GM21528 (cell line): ENCODE data around the gene MED10.

Source experiments
- ATAC-seq: cut with Tn5 transposase; IDR thresholded peaks from one replicate; pipeline ENCODE4 v1.9.1; 2021; ENCODE audit warnings: mild to moderate bottlenecking, moderate library complexity; ENCODE audit not compliant: unreplicated experiment, low FRiP score

MED10 gene, protein sequence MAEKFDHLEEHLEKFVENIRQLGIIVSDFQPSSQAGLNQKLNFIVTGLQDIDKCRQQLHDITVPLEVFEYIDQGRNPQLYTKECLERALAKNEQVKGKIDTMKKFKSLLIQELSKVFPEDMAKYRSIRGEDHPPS

DNA sequence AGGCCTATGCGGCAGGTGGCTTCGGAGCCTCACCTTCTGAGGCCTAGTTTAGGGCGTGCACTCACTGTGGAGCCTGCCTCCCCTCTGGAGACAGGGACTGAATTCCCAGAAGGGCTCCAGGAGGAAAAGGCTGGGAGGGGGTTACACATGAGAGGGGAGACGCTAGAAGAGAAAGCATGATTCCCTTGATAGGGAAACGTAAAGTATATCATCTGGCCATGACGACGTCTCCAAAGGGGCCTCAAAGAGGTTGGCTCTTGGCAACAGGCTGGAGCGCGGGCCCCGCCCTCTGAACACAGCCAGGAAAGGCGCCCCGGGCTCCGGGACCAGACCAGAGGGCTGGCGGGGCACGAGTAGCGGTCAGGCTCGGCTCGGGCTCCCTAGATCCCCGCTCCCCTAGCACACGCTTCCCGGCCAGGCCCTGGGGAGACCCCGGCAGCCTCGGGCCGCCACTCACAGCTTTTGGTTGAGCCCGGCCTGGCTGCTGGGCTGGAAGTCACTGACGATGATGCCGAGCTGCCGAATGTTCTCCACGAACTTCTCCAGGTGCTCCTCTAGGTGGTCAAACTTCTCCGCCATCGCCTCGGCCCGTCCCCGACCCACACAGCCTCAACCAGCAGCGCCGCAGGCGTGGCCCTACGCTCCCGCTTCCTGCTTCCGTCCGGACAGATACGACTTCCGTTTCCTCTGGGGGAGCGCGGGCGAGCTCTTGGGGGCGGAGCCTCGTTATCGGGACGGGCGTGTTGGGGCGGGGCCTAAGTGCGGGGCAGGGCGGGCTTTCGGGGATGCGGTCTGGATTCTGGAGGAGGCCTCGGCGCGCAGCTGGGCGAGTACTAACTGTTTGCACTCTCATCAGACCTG, at the start of gene MED10:
TSS of gene MED10 (minus strand) at position 643 of the 861 bp plus-strand sequence. CDS start at position 579, 64 bp downstream.
- peak; percentile 99 for ATAC-seq

DNA sequence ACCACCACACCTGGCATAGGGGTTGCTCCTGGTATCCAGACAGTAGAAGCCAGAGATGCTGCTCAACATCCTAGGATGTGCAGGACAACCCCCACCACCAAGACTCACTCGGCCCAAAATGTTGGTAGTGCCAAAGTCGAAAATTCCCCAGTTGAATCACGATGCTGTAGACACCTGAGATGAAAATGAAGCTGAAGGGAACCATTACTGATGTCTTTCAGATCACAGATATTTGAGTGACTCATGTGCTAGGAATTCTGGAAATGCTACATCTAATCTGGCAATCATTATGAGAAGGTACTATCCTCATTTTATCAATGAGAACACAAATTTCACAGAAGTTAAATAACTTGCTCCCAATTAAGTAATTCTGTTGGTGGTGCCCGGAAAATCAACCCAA, 49.3 kb upstream of the MED10 start:
- ATAC-seq, result no peak

DNA sequence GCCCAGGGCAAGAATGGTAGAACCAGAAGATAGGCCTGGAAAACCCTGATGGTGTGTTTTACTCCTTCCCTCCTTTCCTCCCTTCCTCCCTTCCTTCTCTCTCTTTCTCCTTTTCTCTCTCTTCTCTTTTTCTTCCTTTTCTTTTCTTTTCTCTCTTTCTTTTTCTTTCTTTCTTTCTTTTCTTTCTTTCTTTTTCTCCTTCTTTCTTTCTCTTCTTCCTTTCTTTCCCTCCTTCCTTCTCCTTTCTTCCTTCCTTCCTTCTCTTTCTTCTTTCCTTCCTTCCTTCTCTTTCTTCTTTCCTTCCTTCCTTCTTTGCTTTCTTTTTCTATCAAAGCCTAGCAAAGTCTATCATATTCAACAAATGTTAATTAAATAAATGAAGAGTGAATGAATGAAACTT, 46.4 kb upstream of the MED10 start:
- no peak for ATAC-seq

DNA sequence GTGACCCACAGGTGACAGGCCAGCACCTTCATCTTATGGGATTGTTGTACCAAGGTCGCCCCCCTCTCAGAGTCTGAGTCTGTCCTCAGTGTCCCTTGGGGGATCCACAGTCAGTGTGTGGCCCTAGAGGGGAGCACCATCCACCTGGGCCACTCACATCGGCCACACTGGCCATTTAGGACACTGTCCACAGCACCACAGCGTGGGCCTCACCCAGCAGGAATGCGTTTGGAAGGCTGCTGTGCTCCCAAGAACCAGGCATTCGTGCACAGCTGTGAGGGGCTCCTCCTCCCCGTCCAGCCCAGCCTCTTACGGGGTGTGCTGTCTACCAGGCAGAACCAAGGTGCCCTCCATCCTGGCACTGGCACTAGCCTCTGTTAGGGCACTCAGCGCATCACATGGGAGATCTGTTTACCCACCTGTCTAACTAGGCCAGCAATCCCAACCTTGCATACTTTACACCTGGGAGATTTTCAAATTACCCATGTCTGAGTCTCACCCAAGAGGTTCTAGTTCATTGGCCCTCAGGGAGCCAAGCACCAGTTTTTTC, 45.8 kb upstream of the MED10 start:
- ATAC-seq, result no peak

DNA sequence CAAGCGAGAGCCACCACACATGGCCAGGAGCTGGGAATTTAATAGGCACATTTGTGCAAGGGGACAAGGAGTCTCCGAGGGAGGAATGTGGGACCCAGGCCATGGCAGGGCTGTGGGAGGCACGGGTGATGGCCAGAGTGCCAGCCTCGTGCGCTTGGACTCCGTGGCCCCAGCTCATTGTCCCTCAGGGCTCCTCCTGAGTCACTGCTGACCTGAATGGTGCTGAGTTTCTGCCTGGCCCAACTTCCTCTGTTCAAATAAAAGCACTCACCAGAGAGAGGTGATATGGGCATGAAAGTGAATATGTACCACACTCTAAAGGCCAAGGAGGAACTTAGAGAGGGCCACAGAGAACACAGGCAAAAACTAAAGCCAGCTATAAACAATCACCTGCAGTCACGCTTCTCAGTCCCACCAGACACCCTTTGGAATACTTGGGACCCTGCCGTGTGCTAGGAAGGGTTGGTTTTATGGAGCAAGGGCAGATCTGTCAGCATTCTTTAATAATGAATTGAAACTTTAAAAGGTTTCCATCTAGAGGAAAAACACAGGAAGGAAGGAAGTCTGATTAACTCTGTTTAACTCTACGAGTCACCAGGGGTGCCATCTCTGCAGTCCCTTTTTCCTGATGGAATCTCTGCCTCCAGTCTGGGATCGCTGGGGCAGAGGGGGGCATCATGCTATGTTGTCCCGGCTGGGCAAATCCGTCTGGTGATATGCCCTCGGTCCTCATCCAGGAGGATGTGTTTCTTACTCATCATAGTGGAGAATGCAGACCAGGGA, 45.2 kb upstream of the MED10 start:
- ATAC-seq, result no peak

DNA sequence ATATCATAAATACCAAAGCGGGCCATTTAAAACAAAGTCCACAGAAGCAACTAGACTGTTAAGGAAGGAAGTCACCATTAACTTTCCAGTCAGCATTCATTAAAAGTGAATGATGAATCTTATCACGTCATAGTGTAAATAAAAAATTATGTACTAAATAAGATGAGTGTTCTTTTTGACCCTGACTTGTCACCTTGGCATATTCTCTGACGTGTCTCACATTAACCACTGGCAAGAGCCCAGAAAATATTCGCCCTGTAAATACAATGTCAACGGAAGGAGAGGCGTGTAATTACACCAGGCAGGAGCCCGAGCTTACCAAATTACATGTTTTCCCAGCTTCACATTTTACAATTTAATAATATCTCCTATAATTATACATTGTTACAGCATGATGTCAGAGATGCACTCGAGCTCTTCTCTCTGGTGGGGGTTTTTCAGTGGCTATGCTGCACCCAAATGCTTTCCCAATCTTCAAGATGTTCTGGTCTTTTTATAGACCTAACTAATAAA, 41.0 kb upstream of the MED10 start:
- ATAC-seq, result no peak

DNA sequence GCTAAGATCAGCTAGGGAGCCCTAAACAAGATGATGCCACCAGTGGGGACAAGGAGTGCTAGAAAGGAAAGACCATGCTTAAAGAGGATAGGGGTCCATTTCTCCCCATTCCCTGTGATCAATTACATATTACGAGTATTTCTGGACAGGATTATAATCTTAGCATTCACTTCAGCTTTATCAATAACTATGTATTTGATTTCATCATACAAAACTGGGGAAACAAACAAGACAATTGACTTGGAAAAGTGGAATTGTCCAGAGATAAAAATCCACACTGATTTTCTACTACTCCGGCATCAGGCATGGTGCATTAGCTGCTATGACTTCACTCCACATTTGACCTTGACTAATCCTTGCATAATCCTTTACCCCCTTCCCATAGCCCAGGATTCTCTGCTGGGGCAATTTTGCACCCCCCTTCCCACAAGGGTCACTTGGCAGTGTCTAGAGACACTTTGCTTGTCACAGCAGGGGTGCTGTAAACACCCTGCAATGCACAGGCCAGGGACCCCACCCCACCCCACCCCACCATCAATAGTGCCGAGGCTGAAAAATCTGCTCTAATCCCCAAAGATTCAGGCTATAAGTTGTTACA, 40.4 kb upstream of the MED10 start:
- no peak for ATAC-seq

DNA sequence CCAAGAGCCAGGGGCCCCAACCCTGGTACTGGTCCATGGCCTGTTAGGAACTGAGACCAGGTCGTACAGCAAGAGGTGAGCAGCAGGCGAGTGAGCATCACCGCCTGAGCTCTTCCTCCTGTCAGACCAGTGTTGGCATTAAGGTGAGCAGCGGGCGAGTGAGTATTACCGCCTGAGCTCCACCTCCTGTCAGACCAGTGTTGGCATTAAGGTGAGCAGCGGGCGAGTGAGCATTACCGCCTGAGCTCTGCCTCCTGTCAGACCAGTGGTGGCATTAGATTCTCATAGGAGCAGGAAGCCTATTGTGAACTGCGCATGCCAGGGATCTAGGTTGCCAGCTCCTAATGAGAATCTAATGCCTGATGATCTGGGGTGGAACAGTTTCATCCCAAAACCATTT, 39.3 kb upstream of the MED10 start:
- no peak for ATAC-seq

DNA sequence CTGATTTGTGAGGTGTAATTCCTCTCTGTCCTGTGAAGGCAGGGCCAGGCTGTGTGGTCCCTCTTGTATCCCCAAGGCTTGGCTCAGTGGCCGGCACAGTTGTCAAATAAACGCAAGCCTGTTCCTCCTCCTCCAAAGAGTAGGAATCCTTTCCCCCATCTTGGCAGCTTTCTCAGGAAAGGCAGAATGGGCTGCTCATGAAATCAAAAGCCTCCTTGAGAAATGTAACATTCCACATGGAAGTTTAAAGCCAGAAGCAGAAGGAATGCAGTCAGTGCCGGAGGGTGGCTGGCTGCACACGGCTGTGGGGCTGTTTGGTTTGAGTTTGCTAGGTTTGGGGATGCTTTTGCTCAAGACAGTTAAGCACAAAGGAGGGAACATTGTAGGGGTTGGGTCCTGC, 34.5 kb upstream of the MED10 start:
- ATAC-seq, result no peak

DNA sequence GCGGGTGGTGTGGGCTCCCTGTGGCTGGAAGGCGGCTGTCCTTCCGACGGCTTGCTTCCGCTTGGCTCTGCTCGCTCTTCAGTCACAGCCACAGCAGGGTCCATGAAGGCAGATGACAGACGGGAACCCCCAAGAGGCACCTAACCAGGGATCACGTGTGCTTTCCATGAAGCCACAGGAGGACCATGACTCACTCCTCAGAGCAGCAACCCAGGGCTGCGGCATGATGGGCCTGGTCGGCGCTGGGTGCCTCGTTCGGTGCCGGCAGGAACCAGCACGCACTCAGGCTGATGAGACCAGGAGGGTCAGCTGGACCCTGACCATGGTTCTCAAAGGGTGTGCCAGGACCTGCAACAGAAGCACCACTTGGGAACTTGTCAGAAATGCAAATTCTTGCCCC, 32.8 kb upstream of the MED10 start:
- no peak for ATAC-seq

DNA sequence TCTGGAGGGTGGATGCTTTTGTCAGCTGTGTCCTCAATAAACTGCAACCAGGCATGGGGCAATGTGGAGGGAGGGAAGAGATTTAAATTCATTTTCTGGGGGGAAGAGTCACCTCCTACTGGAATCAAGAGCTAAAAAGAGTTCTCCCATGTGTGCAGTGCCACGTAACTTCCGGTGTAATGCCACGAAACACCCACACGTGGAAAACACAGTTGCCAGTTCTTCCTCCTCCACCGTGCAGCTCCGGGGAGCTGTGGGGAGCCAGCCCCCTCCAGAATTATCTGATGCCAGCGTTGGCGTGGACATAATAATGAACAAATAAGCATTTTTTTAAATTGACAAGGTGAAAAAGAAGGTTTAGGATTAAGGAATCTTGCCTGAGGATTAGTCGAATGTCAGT, 32.1 kb upstream of the MED10 start:
- ATAC-seq, result no peak

DNA sequence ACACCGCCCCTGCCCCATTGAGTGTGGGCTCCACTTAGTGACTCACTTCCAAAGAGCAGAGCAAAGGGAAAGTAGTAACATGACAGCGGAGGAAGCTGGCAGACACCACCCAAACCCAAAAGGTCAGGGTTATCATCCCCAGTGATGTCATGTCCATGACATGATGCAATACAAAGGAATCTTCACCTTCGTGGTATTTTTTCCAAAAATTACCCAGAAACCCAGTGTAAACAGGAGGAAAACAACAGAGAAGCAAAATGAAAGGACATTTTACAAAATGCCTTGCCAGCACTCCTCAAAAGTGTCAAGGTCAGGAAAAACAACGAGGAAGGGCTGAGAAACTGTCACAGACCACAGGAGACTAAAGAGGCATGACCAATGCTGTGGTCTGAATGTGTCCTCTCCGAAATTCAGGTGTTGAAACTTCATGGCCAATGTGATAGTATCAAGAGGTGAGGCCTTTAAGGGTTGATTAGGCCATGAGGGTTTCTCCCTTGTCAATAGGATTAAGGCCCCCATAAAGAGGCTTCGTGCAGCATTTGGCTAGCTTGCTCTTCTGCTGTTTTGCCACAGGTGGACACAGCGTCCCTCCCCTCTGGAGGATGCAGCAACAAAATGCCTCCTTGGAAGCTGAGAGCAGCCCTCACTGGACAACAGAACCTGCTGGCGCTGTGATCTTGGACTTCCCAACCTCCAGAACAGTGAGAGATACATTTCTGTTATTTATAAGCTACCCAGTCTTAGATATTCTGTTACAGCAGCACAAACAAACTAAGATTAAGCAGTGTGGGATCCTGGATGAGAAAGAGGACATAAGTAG, 30.5 kb upstream of the MED10 start:
- no peak for ATAC-seq

DNA sequence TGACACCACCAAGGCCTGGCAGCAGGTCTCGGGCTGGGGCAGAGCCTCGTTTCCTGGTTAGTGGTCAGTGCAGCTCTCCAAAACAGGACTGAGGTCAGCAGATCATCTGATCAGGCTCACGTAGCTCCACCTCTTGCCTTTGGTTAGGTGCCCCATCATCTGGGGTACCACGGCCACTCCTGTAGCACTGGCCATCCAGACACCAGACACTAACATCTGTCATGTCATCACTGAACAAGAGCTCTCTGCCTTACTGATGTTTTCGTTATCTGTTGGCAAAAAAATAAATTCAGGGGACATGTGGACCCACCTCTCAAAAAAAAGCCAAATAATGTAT, 29.9 kb upstream of the MED10 start:
- ATAC-seq, result no peak

DNA sequence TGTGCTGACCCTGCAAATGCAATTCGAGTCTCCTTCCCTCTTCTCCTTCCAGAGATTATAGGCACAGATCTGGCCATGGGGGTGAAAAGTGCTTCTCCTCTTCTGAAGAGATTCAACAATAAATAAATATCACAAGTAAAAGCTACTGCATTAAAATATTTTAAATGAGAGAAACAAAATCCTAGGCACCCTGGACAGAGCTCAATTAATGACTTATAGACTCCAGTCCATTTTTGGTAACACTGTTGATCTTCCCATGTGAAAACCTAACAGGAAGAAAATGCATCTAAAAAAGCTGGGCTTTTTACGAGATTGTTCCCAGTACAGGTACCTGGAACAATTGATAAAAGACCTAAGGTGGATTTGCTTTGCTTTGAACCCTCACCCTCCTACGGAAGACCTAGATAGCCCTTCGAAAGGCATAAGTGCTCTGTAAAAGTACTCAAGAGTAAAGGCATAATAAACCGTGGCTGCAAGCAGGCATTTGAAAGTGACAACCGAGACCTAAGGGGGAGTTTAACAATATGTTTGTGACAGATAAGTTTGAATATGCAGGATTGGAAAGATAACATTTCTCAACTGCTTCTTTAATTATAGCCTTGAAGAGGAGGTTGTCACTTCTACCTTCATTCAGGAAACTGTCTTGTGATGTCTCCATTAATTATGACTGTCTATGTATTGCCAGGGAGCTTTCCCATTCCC, 29.4 kb upstream of the MED10 start:
- ATAC-seq, result no peak

DNA sequence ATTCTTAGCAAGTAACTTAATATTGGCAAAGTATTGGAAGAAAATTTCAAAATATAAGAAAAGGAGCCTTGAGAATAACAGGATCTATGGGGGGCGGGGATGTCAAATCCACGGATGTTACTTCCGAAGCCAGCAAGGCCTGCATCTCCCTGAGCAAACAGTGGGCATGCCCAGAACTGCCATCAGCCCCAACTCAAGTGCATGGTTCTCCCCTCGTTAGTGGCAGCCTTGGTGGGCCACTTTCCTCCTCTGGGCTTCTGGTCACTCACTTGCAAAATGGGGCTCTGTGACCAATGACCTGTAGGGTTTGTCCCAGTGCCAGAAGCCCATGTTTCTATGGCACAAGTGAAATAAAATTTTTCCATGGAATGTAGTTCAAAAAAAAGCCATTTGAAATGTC, 27.2 kb upstream of the MED10 start:
- ATAC-seq, result no peak

DNA sequence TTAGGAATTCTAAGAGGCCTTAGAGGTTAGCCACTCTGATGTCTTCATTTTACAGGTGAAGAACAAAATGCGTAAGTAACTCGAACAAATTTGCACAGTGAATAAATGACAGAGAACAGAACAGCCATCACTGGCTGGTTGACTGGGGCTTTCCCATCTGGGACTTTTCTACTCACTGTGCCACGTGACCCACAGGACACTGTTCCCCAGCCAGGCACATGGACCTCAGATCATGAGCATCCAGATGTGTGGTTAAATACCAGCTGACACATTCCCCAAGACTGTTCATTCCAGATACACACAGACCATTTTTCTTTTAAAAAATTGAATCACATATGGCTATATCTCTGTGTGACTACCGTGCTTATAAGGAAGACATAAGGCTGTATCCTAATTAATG, 25.8 kb upstream of the MED10 start:
- ATAC-seq, result no peak

DNA sequence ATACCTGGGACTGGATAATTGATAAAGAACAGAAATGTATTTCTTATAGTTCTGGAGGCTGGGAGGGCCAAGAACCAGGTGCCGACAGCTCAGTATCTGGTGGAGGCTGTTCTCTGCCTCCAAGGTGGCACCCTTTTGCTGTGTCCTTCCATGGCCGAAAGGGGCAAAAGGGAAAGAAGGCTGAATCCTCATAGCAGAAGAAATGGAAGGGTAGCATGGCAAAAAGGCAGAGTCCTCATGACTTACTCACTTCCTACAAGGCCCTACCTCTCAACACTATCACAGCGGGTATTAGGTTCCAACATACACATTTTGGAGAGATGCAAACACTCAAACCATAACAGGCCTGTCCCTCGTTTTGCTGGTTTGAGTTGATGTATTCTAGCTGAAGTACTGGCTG, 25.1 kb upstream of the MED10 start:
- no peak for ATAC-seq

DNA sequence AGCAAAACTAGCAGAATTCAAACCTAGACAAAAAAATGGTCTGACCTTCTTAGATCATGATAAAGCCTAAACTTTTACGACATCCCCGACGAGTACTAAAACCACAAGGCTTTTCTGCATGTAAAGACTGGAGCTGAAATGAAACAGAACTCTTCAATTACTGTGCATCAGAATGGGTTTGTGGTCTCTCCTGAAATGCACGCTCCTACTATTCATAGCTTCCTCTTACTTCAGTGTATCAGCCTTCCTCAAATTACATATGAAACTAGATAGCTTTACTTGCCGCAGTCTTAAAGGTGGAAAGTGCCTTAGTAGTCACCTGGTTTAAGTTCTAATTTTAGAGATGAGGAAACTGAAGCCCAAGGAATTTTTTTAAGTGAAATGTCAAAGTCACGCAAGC, 24.6 kb upstream of the MED10 start:
- no peak for ATAC-seq

DNA sequence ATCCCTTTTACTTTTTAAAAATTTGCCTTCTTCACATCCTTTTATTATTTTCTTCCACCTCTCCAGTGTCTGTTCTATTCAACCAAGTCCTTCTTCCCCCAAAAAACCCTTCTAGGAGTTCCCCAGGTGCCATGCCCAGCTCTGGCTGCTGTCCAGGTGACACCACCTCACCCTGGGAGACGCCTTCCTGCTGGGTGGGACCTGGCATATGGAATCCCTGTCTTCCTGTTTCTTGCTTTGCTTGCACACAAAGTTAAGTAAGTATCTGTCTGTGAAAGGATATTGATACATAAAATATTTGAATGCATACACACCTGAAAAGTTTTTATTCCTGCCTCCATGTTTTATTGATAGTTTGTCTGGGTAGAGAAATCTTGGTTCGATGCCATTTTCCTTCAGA, 23.1 kb upstream of the MED10 start:
- no peak for ATAC-seq
